GM19240 (cell line): Measurements from ENCODE around the gene GOLT1A.
A peak's percentile ranks its signal among the peaks of the same experiment; 100 is the strongest.

Experiments used
- DNase-seq: peaks from one replicate; pipeline ENCODE4 v3.0.0; 2011; ENCODE audit warnings: low spot score; ENCODE audit not compliant: insufficient read length

GOLT1A gene

GRCh38 chr1:204192589-204193352, 21.0 kb downstream of the GOLT1A start:
- DNase-seq, result no peak

- no peak for DNase-seq
These were observed 21.7 kb downstream of the GOLT1A start for GRCh38 chr1:204192046-204192445.

- DNase-seq, result no peak
These were observed 22.3 kb downstream of the GOLT1A start for GRCh38 chr1:204191456-204191855.

- DNase-seq, result no peak
These were observed 23.3 kb downstream of the GOLT1A start for GRCh38 chr1:204190212-204191211.

GRCh38 chr1:204188959-204189639, 24.7 kb downstream of the GOLT1A start:
- DNase-seq, result no peak

- no peak for DNase-seq
These were observed 27.2 kb downstream of the GOLT1A start for GRCh38 chr1:204186597-204186996.

- no peak for DNase-seq
These were observed 32.7 kb downstream of the GOLT1A start for GRCh38 chr1:204181116-204181515.

GRCh38 chr1:204180133-204180532, 33.7 kb downstream of the GOLT1A start:
- no peak for DNase-seq

- DNase-seq, result no peak
These were observed 35.1 kb downstream of the GOLT1A start for GRCh38 chr1:204178487-204179281.

GRCh38 chr1:204177133-204177532, 36.7 kb downstream of the GOLT1A start:
- DNase-seq, result no peak

- DNase-seq, result no peak
These were observed 37.7 kb downstream of the GOLT1A start for GRCh38 chr1:204176049-204176448.

- no peak for DNase-seq
These were observed 38.8 kb downstream of the GOLT1A start for GRCh38 chr1:204174958-204175357.

GRCh38 chr1:204172404-204173029, 41.3 kb downstream of the GOLT1A start:
- no peak for DNase-seq

GRCh38 chr1:204171751-204172178, 42.0 kb downstream of the GOLT1A start:
- no peak for DNase-seq

- no peak for DNase-seq
These were observed 43.2 kb downstream of the GOLT1A start for GRCh38 chr1:204170494-204171155.

- no peak for DNase-seq
These were observed 43.9 kb downstream of the GOLT1A start for GRCh38 chr1:204169858-204170257.

- no peak for DNase-seq
These were observed 46.1 kb downstream of the GOLT1A start for GRCh38 chr1:204167730-204168129.

GRCh38 chr1:204166219-204166618, 47.6 kb downstream of the GOLT1A start, which contains the start of gene REN:
Gene REN, minus strand, starts transcription at chr1:204166337. Its CDS starts 44 bp downstream, at chr1:204166293.
- no peak for DNase-seq

GRCh38 chr1:204162494-204163074, 51.2 kb downstream of the GOLT1A start:
- peak; percentile 88 for DNase-seq
